DMS53 (cell line): ENCODE data around the gene GRIK3.

Source experiments
- DNase-seq: peaks from one replicate; lab custom pipeline; 2025; lab: John Stamatoyannopoulos, UW

Gene GRIK3

GRCh38 chr1:36763771-36764170 is 270.5 kb downstream of the GRIK3 start:
- no peak for DNase-seq

- DNase-seq = no peak
These were observed 272.1 kb downstream of the GRIK3 start for GRCh38 chr1:36762174-36762573.

GRCh38 chr1:36761113-36761512 is 273.2 kb downstream of the GRIK3 start:
- no peak for DNase-seq

- DNase-seq = no peak
These were observed 274.2 kb downstream of the GRIK3 start for GRCh38 chr1:36760081-36760480.

- DNase-seq = no peak
These were observed 275.0 kb downstream of the GRIK3 start for GRCh38 chr1:36759355-36759754.

- no peak for DNase-seq
These were observed 278.7 kb downstream of the GRIK3 start for GRCh38 chr1:36755303-36756230.

GRCh38 chr1:36754366-36754765 is 279.9 kb downstream of the GRIK3 start:
- no peak for DNase-seq

GRCh38 chr1:36753451-36753850 is 280.9 kb downstream of the GRIK3 start:
- no peak for DNase-seq

- DNase-seq = no peak
These were observed 281.4 kb downstream of the GRIK3 start for GRCh38 chr1:36752891-36753361.

- DNase-seq = no peak
These were observed 281.9 kb downstream of the GRIK3 start for GRCh38 chr1:36752431-36752830.

- peak; percentile 63 for DNase-seq
These were observed 282.8 kb downstream of the GRIK3 start for GRCh38 chr1:36751525-36751924.

- DNase-seq = no peak
These were observed 285.8 kb downstream of the GRIK3 start for GRCh38 chr1:36748466-36748865.
